Mesothelial cell of epicardium (in vitro differentiated cells): ENCODE results near the gene CABCOCO1. TPM values are rescaled to one million over a fixed set of nuclear protein-coding genes. Genes with fewer than 3 reads are reported as not detected.

Source experiments
- DNase-seq, 2 experiments: peaks; one replicate each; pipeline ENCODE4 v3.0.0; 2021; ENCODE audit warnings: low spot score in 2 of 2; ENCODE audit not compliant: unreplicated experiment in 2 of 2
- H3K27ac Mint-ChIP-seq: 2 replicates; pipeline ENCODE4 v1.8.0; 2021; ENCODE audit warnings: mixed read lengths
- H3K27me3 Mint-ChIP-seq: 2 replicates; pipeline ENCODE4 v1.8.0; 2021; ENCODE audit warnings: low read depth, mixed read lengths
- H3K36me3 Mint-ChIP-seq: 2 replicates; pipeline ENCODE4 v1.8.0; 2021; ENCODE audit warnings: mixed read lengths
- H3K4me1 Mint-ChIP-seq: 2 replicates; pipeline ENCODE4 v1.8.0; 2021; ENCODE audit warnings: mixed read lengths
- H3K4me3 Mint-ChIP-seq: 2 replicates; pipeline ENCODE4 v1.8.0; 2021; ENCODE audit warnings: mild to moderate bottlenecking, moderate library complexity, mixed read lengths
- H3K9me3 Mint-ChIP-seq: 2 replicates; pipeline ENCODE4 v1.8.0; 2021; ENCODE audit warnings: mixed read lengths
- total RNA-seq: library from RNA; stranded (reverse); gene quantifications from 3 replicates; pipeline ENCODE4 v1.2.1, GENCODE V29; 2021
- TF ChIP-seq, protein P1 (sequence below): fragments of 200-600 bp; sonication (generic); IDR thresholded peaks from one replicate; pipeline ENCODE4 v1.5.0; 2021; ENCODE audit warnings: antibody characterized with exemption; ENCODE audit not compliant: unreplicated experiment

The CABCOCO1 gene
- total RNA-seq, 1 donor from 2014 or later = 2.5 TPM

DNA sequence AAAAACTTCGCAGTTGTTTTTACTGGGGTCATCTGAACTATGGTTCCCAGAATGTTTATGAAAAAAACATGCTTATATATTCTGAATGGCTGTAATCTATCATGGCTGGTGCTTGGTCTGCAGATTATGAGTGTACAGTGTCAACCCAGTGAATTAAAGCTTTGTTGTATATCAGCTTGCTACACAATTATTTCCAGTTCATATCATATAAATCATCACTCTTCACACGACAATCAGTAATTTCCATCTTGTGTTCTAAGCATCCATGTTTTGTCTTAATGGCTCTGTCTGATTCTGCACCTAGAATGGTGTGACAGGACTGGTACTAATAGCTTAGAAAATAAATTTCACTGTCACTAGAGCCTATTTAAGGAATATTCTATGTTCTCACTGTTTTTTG, 83.6 kb downstream of the CABCOCO1 start:
- H3K27me3 Mint-ChIP-seq = no peaks in the 10 kb centered on the region
- H3K4me1 Mint-ChIP-seq = peaks cover 30% of the 10 kb centered on the region
- H3K4me3 Mint-ChIP-seq = no peak overlapping the region
- TF ChIP-seq, protein P1, sequence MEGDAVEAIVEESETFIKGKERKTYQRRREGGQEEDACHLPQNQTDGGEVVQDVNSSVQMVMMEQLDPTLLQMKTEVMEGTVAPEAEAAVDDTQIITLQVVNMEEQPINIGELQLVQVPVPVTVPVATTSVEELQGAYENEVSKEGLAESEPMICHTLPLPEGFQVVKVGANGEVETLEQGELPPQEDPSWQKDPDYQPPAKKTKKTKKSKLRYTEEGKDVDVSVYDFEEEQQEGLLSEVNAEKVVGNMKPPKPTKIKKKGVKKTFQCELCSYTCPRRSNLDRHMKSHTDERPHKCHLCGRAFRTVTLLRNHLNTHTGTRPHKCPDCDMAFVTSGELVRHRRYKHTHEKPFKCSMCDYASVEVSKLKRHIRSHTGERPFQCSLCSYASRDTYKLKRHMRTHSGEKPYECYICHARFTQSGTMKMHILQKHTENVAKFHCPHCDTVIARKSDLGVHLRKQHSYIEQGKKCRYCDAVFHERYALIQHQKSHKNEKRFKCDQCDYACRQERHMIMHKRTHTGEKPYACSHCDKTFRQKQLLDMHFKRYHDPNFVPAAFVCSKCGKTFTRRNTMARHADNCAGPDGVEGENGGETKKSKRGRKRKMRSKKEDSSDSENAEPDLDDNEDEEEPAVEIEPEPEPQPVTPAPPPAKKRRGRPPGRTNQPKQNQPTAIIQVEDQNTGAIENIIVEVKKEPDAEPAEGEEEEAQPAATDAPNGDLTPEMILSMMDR = no peak
- no peaks in the 10 kb centered on the region for H3K36me3 Mint-ChIP-seq
- no peak overlapping the region for H3K27ac Mint-ChIP-seq
- H3K9me3 Mint-ChIP-seq = peaks cover 3% of the 10 kb centered on the region
- DNase-seq = no peak

DNA sequence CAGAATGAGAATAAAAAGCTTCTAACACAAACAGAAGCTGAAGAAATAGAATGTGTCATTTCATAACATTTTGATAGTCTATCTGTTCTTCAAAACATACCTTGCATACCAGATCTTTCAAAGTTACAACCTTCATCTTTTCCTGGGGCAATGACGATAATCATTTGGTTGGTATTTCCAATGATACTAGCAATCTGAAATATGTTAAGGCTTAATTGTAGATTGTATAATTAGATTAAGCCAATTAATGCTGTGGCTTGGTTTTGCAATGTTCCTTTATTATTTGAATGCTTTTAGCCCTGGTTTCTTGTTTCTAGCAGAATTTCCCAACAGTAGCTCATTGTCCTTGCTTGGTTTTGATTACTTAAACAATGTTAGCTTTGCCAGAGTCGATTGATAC, 84.6 kb downstream of the CABCOCO1 start:
- peaks cover 39% of the 10 kb centered on the region for H3K4me1 Mint-ChIP-seq
- no peak for DNase-seq
- H3K4me3 Mint-ChIP-seq = no peak overlapping the region
- H3K9me3 Mint-ChIP-seq = peaks cover 3% of the 10 kb centered on the region
- H3K27ac Mint-ChIP-seq = peak overlapping the region; percentile 17
- no peaks in the 10 kb centered on the region for H3K27me3 Mint-ChIP-seq
- no peaks in the 10 kb centered on the region for H3K36me3 Mint-ChIP-seq
- TF ChIP-seq, protein P1 = no peak

DNA sequence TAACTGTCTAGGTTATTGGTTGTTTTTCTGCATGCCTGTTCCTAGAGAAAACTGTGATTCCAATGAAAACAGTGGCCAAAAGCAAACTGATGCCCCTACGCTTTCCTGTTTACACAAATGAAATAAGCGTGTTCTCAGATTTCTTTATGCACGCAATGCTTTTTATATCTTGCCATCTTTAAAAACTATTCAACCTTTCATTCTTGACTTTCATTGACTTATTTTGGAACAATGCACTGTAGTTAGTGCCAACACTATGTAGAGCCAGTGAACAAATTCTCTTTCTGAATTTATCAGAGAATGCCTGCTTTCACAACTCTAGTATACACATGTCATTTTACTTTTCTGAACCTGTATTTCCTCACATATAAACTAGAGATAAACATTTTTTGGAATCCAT, 86.6 kb downstream of the CABCOCO1 start:
- H3K4me1 Mint-ChIP-seq = peaks cover 54% of the 10 kb centered on the region
- no peaks in the 10 kb centered on the region for H3K27me3 Mint-ChIP-seq
- no peak overlapping the region for H3K27ac Mint-ChIP-seq
- H3K9me3 Mint-ChIP-seq = peaks cover 3% of the 10 kb centered on the region
- TF ChIP-seq, protein P1 = no peak
- DNase-seq = no peak
- no peak overlapping the region for H3K4me3 Mint-ChIP-seq
- no peaks in the 10 kb centered on the region for H3K36me3 Mint-ChIP-seq

DNA sequence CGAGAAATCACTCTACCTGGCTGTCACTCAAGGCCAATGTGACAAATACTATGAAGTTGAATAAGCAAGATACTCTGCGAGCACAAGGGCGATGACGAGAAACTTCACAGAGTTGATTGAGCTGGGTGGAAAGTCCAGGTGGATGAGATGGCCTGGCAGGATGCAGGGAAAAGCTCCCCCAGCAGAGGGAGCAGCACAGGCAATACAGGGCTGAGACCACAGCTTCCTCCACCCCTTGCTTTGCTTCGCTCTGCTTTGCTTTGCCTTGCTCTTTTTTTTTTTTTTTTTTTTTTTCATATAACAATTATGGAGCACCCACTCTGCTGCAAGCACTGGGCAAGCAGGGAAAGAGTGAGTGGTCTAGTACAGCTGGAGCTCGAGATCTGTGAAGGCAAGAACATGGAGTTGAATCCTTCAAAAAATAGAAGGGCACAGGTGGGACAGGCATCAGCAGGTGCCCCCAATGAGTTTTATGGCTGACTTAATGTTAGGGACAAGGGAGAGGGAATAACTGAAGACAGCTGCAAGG, 88.3 kb downstream of the CABCOCO1 start:
- H3K27me3 Mint-ChIP-seq = no peaks in the 10 kb centered on the region
- DNase-seq = peak in 1 of 2 experiments; percentile 39
- H3K4me1 Mint-ChIP-seq = peaks cover 67% of the 10 kb centered on the region
- TF ChIP-seq, protein P1 = peak; percentile 50
- H3K9me3 Mint-ChIP-seq = no peaks in the 10 kb centered on the region
- H3K4me3 Mint-ChIP-seq = no peak overlapping the region
- peak overlapping the region; percentile 44 for H3K27ac Mint-ChIP-seq
- no peaks in the 10 kb centered on the region for H3K36me3 Mint-ChIP-seq

DNA sequence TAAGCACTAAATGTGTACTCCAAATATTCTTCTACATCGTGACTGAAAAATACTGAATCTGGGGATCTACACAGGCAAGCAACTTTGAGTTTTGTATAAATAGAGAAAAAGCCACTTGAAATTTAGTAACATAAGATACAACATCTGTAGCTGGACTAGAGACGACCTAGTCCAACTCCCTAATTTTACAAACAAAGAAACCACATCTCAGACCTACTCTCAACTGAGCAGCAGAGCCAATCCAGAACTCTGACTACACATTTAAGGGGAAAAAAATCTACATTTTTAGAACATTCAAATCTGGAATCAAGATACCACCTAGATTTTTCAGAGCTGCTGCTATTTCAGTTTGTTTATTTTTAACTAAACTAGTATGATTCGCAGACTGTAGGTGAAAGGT, 88.9 kb downstream of the CABCOCO1 start:
- Mint-ChIP-seq H3K4me3 (no peak overlapping the region), H3K4me1 (peaks cover 63% of the 10 kb centered on the region), H3K27me3 (no peaks in the 10 kb centered on the region), H3K27ac (peak overlapping the region; percentile 76), H3K9me3 (no peaks in the 10 kb centered on the region), H3K36me3 (no peaks in the 10 kb centered on the region)
- no peak for DNase-seq
- TF ChIP-seq, protein P1 = no peak
